Activated CD8-positive, alpha-beta memory T cell treated with anti-CD3 and anti-CD28 coated beads for 36 hours (primary cell): ENCODE measurements around the gene GADD45G. TPM values are rescaled to one million over a fixed set of nuclear protein-coding genes. Genes with fewer than 3 reads are reported as not detected.

Experiments used
- CTCF ChIA-PET: fragments of 350-600 bp; sonication (Branson Sonifier 250); formaldehyde crosslinking; loops from one replicate; lab custom pipeline; 2021; ENCODE audit warnings: antibody characterized with exemption; lab: Charles Lee
- POLR2A ChIA-PET: fragments of 350-600 bp; sonication (Branson Sonifier 250); formaldehyde crosslinking; loops from one replicate; lab custom pipeline; 2021; ENCODE audit warnings: antibody characterized with exemption; lab: Charles Lee
- total RNA-seq, 2 experiments: library from RNA; stranded (reverse); gene quantifications; one replicate each; pipeline ENCODE4 v1.2.3, GENCODE V29; 2021

The GADD45G gene
- total RNA-seq, 2 experiments from 2014 or later, result 3.2 to 3.8 TPM

DNA sequence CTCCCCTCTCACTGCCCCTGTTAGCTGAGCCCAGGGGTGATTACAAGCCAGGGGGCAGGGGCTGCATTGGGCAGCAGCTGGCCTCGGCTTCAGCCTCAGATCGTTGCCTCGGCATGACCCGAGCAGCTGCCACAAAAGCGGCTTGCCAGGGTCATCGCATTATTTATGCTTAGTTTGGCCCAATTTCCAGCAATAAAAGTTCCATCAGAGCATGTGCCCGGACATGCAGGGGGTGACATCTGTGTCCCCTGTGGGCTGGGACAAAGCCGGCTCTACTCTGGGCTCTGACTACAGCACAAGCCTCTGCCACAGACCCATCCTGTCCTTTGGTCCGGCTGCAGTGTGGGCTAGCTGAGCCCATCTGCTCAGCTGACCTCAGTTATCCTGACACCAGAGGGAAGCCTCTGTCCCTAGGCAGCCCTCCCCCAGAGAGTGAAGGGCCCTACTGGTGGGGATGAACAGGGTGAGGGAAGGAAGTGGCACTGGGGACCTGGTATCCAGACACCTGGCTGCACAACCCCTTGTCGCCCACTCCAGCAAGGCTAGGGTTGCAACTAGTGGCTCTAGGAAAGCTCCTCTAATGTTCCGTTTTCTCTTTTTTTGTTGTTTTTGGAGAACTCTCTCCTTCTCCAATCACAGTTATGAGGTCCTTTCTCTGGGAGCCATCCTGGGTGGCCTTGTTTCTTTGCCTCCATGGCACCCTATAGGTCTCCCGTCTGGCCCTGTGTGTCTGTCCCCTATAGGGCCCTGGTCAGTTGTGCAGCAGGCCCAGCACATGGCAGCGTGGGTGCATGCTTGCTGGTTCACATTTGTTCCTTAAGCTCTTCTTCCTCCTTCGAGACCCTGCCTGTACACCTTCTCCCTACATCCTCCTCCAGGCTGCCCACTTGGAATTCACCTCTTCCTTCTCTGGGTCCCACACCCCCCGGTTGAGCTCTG, 13.3 kb upstream of the GADD45G start:
- CTCF ChIA-PET, result interaction anchor here (1.1 to 1.5 kb wide), 3 partner anchors 335 to 511 kb away, joined by 3 to 7 read pairs (median 3); no protein-coding TSS in a partner anchor
- POLR2A ChIA-PET, result no interaction called here

DNA sequence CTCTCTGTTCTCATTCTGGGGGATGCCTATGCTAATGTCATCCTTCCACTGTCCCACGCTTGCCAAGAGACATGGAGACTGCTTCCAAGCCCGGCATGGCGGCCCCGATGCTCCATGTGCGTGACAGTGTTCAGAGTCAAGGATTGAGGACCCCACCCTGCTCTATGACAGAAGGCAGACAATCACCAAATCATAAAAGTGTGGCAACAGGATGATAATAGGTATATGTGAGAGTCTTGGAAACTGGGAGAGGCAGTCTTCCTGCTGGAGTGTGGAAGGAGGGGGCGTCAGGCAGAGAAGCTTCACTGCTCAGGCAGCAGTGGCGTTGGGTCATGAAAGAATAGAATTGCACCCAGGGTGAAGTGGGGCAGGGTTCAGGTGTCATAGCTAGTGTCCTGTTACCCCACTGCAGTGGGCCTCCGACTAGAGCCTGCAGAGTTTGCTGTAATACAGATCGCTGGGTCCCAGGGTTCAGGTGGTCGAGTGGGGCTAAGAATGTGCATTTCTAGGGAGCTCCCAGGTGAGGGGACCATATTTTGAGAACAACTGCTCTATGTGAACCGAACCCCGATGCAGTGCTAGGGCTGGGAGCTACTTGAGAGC, 12.5 kb upstream of the GADD45G start:
- ChIA-PET CTCF (interaction anchor here (1.1 to 2.5 kb wide), 5 partner anchors 9 to 510 kb away, joined by 3 to 15 read pairs (median 3); no protein-coding TSS in a partner anchor), POLR2A (no interaction called here)

DNA sequence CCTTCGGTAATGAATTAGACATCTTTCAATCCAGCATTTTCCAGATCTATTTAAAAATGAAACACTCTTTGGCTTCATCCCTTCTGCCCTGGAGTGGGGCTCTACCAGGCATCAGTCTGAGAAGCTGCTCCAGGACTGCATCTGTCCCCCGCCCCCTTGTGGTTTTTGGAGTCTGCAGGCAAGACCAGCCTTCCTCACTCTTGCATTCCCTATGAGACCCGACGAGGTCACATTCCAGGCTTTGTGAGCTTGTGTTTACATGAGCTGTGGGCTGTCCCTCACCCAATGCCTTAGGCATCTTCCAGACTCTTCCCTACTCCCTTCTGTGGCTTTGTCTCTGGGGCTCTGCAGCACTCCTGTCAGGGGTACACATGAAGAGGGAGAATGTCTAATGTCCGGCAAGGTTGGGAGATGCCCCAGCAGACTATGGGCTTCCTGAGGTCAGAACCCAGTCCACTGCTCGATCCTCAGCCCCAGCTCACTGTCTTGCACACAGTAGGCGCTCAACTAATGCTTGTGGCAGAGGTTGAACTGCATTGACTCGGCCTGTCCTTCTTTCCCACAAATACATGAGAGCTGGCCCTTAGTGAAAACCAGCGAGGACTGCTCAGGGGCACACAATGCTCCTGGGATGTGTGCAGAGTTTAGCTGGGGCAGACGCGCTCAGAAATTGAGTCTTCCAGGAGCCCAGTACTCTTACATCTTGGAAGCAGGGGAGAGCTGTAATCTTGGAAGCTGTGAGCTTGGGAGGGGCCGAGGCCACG, 11.7 kb upstream of the GADD45G start:
- ChIA-PET CTCF (interaction anchor here (0.8 to 2.5 kb wide), 17 partner anchors 8 to 633 kb away, joined by 3 to 15 read pairs (median 3); no protein-coding TSS in a partner anchor), POLR2A (no interaction called here)

GRCh38 chr9:89593727-89594427, 10.9 kb upstream of the GADD45G start:
- ChIA-PET CTCF (interaction anchor here (0.5 to 2.5 kb wide), 19 partner anchors 8 to 632 kb away, joined by 3 to 15 read pairs (median 3); no protein-coding TSS in a partner anchor), POLR2A (no interaction called here)

GRCh38 chr9:89594811-89595550, 9.8 kb upstream of the GADD45G start:
- ChIA-PET POLR2A (no interaction called here), CTCF (interaction anchor here (0.6 to 2.5 kb wide), 6 partner anchors 8 to 631 kb away, joined by 3 to 15 read pairs (median 4); no protein-coding TSS in a partner anchor)

GRCh38 chr9:89595646-89596045, 9.2 kb upstream of the GADD45G start:
- ChIA-PET CTCF (interaction anchor here (0.6 to 0.8 kb wide), 2 partner anchors 510 to 580 kb away, joined by 3 to 4 read pairs; no protein-coding TSS in a partner anchor), POLR2A (no interaction called here)

- CTCF ChIA-PET, result interaction anchor here (1.0 to 1.7 kb wide), 5 partner anchors 23 to 501 kb away, joined by 3 to 9 read pairs (median 3); no protein-coding TSS in a partner anchor
Measured at GRCh38 chr9:89596937-89597555, 7.8 kb upstream of the GADD45G start.

DNA sequence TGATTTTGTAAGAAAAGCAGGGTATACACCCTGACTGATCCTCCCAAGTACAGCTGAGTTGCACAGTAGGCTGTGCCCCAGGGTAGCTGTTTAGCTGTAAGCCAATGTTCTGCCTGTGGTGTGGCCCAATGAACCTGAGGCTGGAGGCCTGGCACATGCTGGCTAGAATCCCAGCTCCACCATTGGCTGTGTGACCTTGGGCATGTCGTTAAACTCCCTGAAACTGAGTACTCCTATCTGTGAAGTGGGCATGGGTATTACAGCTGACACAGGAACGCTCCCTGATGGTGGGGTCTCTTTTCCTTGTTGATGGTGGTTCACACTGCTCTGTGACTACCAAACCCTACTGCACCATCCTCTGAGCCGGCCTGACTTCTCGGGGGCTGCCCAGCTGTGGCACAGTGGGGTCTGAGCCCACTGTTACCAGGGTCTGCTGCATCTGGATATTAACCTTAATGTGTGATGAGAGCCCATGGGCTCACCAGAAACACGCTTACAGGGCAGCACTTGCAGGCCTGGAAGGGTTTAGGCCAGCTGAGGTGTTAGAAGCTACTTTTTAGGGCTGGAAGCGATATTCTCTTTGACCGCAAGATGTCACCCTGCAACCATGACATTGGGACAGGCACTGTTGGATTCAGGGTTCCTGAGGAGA, 7.0 kb upstream of the GADD45G start:
- POLR2A ChIA-PET, result interaction anchor here (0.6 kb wide), 1 partner anchor 294 kb away, joined by 3 read pairs; no protein-coding TSS in a partner anchor

More at GRCh38 chr9:89596937-89597555, 7.8 kb upstream of the GADD45G start:
- POLR2A ChIA-PET, result interaction anchor here (0.6 kb wide), 1 partner anchor 295 kb away, joined by 3 read pairs; no protein-coding TSS in a partner anchor

DNA sequence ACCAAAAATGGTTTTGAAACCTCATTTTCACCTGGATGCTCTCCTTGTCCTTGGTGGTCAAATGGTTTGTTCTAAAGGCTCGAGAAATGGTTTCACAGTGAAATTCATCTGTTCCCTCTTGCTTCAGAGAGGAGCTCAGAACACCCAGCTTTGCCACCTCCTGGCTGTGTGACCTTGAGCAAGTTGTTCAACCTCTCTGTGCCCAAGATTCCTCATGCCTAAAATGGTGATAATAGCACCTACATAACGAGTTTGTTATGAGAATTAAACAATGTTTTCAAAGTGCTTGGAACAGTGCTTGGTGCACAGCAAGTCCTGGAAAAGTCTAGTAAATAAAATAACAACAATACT, 6.5 kb upstream of the GADD45G start:
- POLR2A ChIA-PET, result no interaction called here
- CTCF ChIA-PET, result interaction anchor here (0.9 to 9.1 kb wide), 11 partner anchors 15 to 530 kb away, joined by 3 to 102 read pairs (median 3); no protein-coding TSS in a partner anchor

More for the DNA sequence above, 7.0 kb upstream of the GADD45G start:
- CTCF ChIA-PET, result interaction anchor here (0.9 to 9.1 kb wide), 12 partner anchors 15 to 530 kb away, joined by 3 to 102 read pairs (median 3); no protein-coding TSS in a partner anchor

- ChIA-PET POLR2A (no interaction called here), CTCF (interaction anchor here (1.0 to 9.1 kb wide), 6 partner anchors 14 to 504 kb away, joined by 3 to 102 read pairs (median 6); no protein-coding TSS in a partner anchor)
Measured at GRCh38 chr9:89598926-89599325, 5.9 kb upstream of the GADD45G start.

- ChIA-PET POLR2A (no interaction called here), CTCF (interaction anchor here (1.2 to 9.1 kb wide), 2 partner anchors 8 to 502 kb away, joined by 3 to 102 read pairs; no protein-coding TSS in a partner anchor)
Measured at GRCh38 chr9:89600831-89601230, 4.0 kb upstream of the GADD45G start.

- POLR2A ChIA-PET, result no interaction called here
- CTCF ChIA-PET, result interaction anchor here (1.2 to 9.1 kb wide), 2 partner anchors 8 to 502 kb away, joined by 3 to 102 read pairs; no protein-coding TSS in a partner anchor
Measured at GRCh38 chr9:89601306-89601705, 3.5 kb upstream of the GADD45G start.

GRCh38 chr9:89601856-89602562, 2.8 kb upstream of the GADD45G start:
- POLR2A ChIA-PET, result no interaction called here
- CTCF ChIA-PET, result interaction anchor here (1.0 to 9.1 kb wide), 5 partner anchors 9 to 501 kb away, joined by 3 to 102 read pairs (median 3); no protein-coding TSS in a partner anchor

- ChIA-PET CTCF (interaction anchor here (0.6 to 9.1 kb wide), 28 partner anchors 8 to 980 kb away, joined by 3 to 102 read pairs (median 3); no protein-coding TSS in a partner anchor), POLR2A (no interaction called here)
Measured at GRCh38 chr9:89602978-89603766, 1.6 kb upstream of the GADD45G start.
